ENCODE data around the gene VSTM4.

The VSTM4 gene, protein sequence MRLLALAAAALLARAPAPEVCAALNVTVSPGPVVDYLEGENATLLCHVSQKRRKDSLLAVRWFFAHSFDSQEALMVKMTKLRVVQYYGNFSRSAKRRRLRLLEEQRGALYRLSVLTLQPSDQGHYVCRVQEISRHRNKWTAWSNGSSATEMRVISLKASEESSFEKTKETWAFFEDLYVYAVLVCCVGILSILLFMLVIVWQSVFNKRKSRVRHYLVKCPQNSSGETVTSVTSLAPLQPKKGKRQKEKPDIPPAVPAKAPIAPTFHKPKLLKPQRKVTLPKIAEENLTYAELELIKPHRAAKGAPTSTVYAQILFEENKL

DNA sequence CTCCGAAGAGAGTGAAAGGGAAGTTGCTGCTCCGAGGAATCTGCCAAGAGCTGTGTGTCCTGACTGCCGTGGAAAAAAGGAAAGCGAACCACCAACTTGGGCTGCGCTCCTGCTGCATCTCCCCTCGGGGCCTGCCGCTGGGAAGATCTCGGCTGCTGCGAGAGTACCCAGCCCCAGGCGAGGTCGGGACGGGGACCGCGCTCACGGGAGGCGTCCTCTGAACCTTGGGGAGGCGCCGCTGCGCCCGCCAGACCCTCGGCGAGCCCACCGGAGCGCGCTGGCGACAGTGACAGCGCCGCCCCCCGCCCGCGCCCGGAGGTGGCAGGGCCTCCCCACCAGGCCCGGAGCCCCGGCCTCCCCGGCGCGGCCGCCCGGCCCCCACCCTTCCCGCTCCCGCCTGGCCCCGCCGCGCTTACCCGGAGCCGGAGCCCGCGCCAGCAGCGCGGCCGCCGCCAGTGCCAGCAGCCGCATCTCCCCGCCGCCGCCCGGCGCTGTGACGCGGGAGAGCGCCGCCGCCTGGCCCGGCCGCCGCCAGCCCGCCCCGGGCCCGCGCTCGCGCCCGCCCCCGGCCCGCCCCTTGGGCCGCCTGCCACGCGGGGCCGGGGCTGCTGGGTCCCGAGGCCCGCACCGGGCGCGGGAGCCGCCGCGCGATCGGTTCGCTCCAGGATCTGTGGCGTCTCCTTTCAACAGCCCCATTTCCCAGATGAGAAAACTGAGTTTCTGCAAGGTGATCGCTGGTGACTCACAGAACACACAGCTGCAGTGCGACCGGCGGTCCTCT is at the start of gene VSTM4:
TSS of gene VSTM4 (minus strand) at position 508 of the 781 bp plus-strand sequence. CDS start at position 471, 37 bp downstream.
- no peaks in the 10 kb centered on the region for H3F3A ChIP-seq (ENCODE audit: control insufficient read depth, insufficient read depth)
- TF ChIP-seq, protein P1, sequence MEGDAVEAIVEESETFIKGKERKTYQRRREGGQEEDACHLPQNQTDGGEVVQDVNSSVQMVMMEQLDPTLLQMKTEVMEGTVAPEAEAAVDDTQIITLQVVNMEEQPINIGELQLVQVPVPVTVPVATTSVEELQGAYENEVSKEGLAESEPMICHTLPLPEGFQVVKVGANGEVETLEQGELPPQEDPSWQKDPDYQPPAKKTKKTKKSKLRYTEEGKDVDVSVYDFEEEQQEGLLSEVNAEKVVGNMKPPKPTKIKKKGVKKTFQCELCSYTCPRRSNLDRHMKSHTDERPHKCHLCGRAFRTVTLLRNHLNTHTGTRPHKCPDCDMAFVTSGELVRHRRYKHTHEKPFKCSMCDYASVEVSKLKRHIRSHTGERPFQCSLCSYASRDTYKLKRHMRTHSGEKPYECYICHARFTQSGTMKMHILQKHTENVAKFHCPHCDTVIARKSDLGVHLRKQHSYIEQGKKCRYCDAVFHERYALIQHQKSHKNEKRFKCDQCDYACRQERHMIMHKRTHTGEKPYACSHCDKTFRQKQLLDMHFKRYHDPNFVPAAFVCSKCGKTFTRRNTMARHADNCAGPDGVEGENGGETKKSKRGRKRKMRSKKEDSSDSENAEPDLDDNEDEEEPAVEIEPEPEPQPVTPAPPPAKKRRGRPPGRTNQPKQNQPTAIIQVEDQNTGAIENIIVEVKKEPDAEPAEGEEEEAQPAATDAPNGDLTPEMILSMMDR (IDR thresholded peaks at IDR 0.05; ENCODE audit: low read depth, low read length, poor library complexity, severe bottlenecking), result no peak
- no peak for TF ChIP-seq EZH2phosphoT487 (IDR thresholded peaks at IDR 0.05; ENCODE audit: borderline replicate concordance, low read length)
- H3K27me3 ChIP-seq (ENCODE audit: control insufficient read depth, low read length), result peaks cover 14% of the 10 kb centered on the region
- no peaks in the 10 kb centered on the region for H3K4me1 ChIP-seq (ENCODE audit: control insufficient read depth, low read length)
- H3K79me2 ChIP-seq (ENCODE audit: control insufficient read depth, low read length), result no peaks in the 10 kb centered on the region
- H4K20me1 ChIP-seq (ENCODE audit: control insufficient read depth, insufficient read depth, low read depth, low read length), result no peaks in the 10 kb centered on the region
- H3K9me3 ChIP-seq (ENCODE audit: control insufficient read depth, insufficient read depth, low read length), result no peaks in the 10 kb centered on the region
- no peak within 1 kb of the TSS for H3K4me3 ChIP-seq (ENCODE audit: low read length)
- H3K4me2 ChIP-seq (ENCODE audit: low read length), result no peak within 1 kb of the TSS
- H3K36me3 ChIP-seq (ENCODE audit: control insufficient read depth, low read length), result no peaks in the 10 kb centered on the region
- H3K9me2 ChIP-seq (replicated peaks; ENCODE audit: control insufficient read depth, low read length), result no peaks in the 10 kb centered on the region
- no peak within 1 kb of the TSS for H3K27ac ChIP-seq (ENCODE audit: low read depth, low read length)

DNA sequence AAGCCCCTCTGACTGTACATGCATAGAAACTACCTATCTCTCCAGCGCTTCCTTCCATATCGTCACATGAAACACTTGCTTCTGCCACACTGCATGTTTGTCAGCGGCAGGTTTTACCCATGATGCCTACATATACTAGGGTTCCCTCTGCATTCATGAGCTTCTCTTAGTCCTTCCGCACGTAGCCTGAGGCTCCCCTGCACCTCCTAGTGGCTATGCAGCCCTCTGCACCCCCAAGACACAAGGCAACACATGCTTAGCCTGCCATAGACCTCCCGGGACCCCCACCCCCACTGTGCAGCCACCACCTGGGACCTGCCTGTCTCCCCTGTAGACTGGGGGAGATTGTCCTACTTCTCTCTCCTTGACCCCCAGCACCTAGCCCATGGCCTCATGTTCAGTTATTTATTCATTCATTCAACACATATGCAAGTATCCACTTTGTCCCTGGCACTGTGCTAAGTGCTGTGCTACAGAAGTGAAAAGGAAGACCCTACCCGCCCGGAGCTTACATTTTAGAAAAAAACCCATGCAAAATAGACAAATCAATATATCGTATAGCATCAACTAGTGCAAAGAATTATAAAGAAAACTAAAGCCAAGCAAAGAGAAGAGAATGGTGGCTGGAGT is 49.4 kb upstream of the VSTM4 start:
- Histone ChIP-seq H3K4me1 (ENCODE audit: control insufficient read depth, low read length) (peaks cover 4% of the 10 kb centered on the region), H3K4me3 (ENCODE audit: low read length) (no peak overlapping the region), H3K36me3 (ENCODE audit: control insufficient read depth, low read length) (no peaks in the 10 kb centered on the region), H4K20me1 (ENCODE audit: control insufficient read depth, insufficient read depth, low read depth, low read length) (no peaks in the 10 kb centered on the region), H3K79me2 (ENCODE audit: control insufficient read depth, low read length) (no peaks in the 10 kb centered on the region), H3K27ac (ENCODE audit: low read depth, low read length) (no peak overlapping the region), H3K9me2 (replicated peaks; ENCODE audit: control insufficient read depth, low read length) (no peaks in the 10 kb centered on the region), H3K4me2 (ENCODE audit: low read length) (peak overlapping the region; percentile 31; the same call in 1 of the 2 replicates), H3K9me3 (ENCODE audit: control insufficient read depth, insufficient read depth, low read length) (no peaks in the 10 kb centered on the region), H3K27me3 (ENCODE audit: control insufficient read depth, low read length) (no peaks in the 10 kb centered on the region), H3F3A (ENCODE audit: control insufficient read depth, insufficient read depth) (no peaks in the 10 kb centered on the region)
- no peak for TF ChIP-seq EZH2phosphoT487 (IDR thresholded peaks at IDR 0.05; ENCODE audit: borderline replicate concordance, low read length)
- TF ChIP-seq, protein P1 (IDR thresholded peaks at IDR 0.05; ENCODE audit: low read depth, low read length, poor library complexity, severe bottlenecking), result peak; percentile 90

DNA sequence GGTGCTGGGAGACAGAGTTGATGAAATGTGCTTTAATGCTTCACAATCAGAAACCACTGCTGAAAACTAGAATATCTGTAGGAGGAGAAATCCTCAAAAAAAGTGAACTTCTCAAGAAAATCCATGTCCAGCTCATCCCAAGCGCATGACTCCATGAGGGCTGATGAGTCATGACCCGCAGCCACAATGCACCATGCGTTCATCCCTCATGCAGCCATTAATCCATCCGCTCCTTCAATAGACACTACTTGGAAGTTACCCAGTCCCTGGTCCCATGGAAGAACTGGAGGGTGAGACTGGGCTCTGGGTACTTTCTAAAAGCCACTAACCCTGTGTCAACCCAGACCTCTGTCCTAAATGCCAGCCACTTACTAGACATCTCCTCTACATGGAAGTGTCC is 48.4 kb upstream of the VSTM4 start:
- no peak overlapping the region for H3K4me2 ChIP-seq (ENCODE audit: low read length)
- H3K36me3 ChIP-seq (ENCODE audit: control insufficient read depth, low read length), result no peaks in the 10 kb centered on the region

More for the DNA sequence above, 48.4 kb upstream of the VSTM4 start:
- Histone ChIP-seq H3K27me3 (ENCODE audit: control insufficient read depth, low read length) (no peaks in the 10 kb centered on the region), H3K4me1 (ENCODE audit: control insufficient read depth, low read length) (peaks cover 4% of the 10 kb centered on the region), H3K27ac (ENCODE audit: low read depth, low read length) (no peak overlapping the region), H3K79me2 (ENCODE audit: control insufficient read depth, low read length) (no peaks in the 10 kb centered on the region), H3K4me3 (ENCODE audit: low read length) (no peak overlapping the region), H3K9me2 (replicated peaks; ENCODE audit: control insufficient read depth, low read length) (no peaks in the 10 kb centered on the region), H3K9me3 (ENCODE audit: control insufficient read depth, insufficient read depth, low read length) (no peaks in the 10 kb centered on the region), H4K20me1 (ENCODE audit: control insufficient read depth, insufficient read depth, low read depth, low read length) (no peaks in the 10 kb centered on the region), H3F3A (ENCODE audit: control insufficient read depth, insufficient read depth) (no peaks in the 10 kb centered on the region)
- TF ChIP-seq EZH2phosphoT487 (IDR thresholded peaks at IDR 0.05; ENCODE audit: borderline replicate concordance, low read length), result no peak
- TF ChIP-seq, protein P1 (IDR thresholded peaks at IDR 0.05; ENCODE audit: low read depth, low read length, poor library complexity, severe bottlenecking), result no peak

Measured in DOHH2 (cell line).